Fibroblast of the aortic adventitia (primary cell): Measurements from ENCODE around the gene VAV2. TPM values are rescaled to one million over a fixed set of nuclear protein-coding genes. Genes with fewer than 3 reads are reported as not detected.

ENCODE experiments used
- DNase-seq: peaks from one replicate; pipeline ENCODE4 v3.0.0-alpha.2; 2010; ENCODE audit warnings: low read depth
- H3K4me3 ChIP-seq: 2 replicates; pipeline ENCODE4 v1.5.1; 2011; ENCODE audit warnings: low read depth, mild to moderate bottlenecking, control low read depth, low read length, moderate library complexity
- total RNA-seq: library from RNA; depleted of rRNA; stranded (reverse); fragments of >200 nt; gene quantifications from 2 replicates; pipeline ENCODE4 v1.2.3, GENCODE V29; 2012; ENCODE audit warnings: low replicate concordance
- TF ChIP-seq, protein P1 (sequence below): IDR thresholded peaks from 2 replicates; pipeline ENCODE4 v1.5.1; 2011; ENCODE audit warnings: mild to moderate bottlenecking, low read length, control low read depth, inconsistent platforms; ENCODE audit not compliant: insufficient read depth

VAV2 gene
- total RNA-seq, 1 donor: 10.9 TPM

DNA sequence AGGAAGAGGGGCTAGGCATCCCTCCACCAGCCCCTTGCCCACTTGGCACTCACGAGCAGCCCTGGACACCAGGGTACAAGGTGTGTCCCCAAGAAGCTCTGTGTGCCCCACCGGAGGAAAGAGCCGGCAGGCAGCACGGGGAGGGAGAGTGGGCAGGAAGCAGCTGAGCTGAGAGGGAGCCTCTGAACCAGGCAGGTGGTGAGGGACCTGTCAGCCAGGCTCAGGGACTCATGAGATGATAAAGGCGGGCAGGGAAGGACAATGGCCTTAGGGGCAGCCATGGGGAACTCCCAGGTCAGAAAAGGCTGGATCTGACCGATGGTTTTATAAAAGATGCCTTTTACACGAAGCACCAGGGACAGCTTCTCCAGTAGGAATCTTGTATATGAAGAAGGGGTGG is 112.0 kb downstream of the VAV2 start:
- no peak overlapping the region for H3K4me3 ChIP-seq
- TF ChIP-seq, protein P1, sequence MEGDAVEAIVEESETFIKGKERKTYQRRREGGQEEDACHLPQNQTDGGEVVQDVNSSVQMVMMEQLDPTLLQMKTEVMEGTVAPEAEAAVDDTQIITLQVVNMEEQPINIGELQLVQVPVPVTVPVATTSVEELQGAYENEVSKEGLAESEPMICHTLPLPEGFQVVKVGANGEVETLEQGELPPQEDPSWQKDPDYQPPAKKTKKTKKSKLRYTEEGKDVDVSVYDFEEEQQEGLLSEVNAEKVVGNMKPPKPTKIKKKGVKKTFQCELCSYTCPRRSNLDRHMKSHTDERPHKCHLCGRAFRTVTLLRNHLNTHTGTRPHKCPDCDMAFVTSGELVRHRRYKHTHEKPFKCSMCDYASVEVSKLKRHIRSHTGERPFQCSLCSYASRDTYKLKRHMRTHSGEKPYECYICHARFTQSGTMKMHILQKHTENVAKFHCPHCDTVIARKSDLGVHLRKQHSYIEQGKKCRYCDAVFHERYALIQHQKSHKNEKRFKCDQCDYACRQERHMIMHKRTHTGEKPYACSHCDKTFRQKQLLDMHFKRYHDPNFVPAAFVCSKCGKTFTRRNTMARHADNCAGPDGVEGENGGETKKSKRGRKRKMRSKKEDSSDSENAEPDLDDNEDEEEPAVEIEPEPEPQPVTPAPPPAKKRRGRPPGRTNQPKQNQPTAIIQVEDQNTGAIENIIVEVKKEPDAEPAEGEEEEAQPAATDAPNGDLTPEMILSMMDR: no peak
- DNase-seq: no peak

DNA sequence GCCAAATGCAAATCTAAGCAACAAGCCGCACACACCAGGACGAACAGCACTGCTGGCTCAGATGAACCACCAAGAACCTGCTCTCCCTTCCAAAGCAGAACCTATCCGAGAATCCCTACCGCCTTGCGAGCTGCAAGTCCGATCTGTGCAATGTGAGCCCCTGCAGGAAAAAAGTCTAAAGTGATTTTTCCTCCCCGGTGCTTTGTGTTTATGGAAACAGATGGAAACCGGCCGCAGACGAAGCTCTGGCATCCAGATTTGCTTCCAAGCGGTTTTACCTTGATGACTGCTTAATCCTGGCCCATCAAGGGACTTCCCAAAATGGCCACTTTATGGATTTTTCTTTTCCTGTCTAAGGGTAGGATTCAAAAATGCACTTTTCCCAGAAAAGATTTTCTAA is 112.5 kb downstream of the VAV2 start:
- no peak overlapping the region for H3K4me3 ChIP-seq
- no peak for DNase-seq
- TF ChIP-seq, protein P1: no peak

DNA sequence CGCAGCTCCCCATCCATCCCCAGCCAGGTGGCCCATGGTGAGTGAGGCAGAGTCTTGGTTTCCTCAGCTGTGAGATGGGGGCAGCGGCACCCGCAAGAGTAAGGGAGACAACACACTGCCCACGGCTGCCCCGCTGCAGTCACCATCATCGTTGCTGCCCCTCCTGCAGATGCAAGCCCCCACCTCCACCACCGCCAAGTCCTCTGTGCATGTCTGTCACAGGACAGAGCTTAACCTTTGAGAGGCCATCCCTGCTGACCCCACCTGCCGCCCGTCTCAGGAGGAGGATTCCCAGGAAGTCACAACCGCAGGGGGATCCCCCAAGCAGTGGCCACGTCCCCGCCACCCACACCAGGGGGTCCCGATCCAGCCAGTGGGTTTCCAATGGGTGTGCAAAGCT is 113.7 kb downstream of the VAV2 start:
- no peak for DNase-seq
- H3K4me3 ChIP-seq: no peak overlapping the region
- TF ChIP-seq, protein P1: no peak

DNA sequence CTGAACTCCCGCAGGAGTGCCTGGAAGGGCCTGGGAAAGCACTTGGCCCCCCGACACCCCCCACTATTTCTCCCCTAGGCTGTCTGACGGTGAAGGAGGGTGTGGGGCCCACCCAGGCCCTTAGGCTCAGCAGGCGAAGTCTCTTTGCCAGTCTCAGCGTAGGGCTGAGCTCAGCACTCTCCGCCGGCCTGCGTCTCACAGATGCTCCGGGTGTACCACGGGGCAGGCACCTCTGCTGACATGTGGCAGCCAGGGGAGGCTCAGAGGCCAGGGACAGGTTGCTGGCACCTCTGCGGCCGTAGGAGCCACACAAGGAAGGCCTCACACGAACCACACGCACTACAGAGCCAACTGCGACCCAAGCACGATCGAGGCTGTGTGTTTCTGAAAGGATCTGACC is 114.2 kb downstream of the VAV2 start:
- TF ChIP-seq, protein P1: no peak
- H3K4me3 ChIP-seq: no peak overlapping the region
- DNase-seq: no peak

DNA sequence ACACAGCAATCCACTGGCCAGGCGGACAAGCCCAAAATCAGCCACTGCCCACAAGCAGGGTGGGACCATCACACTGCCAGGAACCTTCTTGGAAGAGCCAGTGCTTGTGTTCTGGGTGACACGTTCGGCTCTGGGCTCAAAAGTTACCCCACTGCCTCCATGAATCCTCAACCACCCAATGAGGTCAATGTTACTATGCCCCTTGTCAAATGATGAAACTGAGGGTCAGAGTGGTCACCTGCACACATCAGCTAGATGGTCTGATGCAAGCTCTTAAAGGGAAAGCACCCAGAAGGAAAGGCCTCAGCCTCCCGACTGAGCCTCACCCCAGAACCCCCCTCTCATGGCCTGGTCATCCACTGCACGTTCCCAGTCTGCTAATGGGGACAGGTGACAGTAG is 114.8 kb downstream of the VAV2 start:
- H3K4me3 ChIP-seq: no peak overlapping the region
- TF ChIP-seq, protein P1: no peak
- DNase-seq: no peak

DNA sequence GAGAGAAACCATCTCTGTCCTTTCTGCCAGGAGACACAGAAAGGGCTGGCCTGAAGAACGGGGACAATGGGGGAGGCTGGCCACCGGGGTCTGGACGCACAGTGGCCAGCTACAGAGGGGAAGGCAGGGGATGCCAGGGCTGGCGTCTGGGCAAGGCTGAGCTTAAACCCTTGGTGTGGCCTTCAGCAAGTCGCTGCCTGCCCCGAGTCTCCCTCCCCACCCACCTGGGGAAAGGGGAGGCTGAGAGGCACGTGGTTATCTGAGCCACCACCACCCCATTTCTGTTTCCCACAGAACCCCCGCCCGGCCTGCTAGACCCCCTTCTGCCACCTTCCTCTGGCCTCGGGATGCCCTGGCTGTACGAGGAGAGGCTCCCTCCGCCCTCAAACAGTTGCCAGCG is 115.3 kb downstream of the VAV2 start:
- H3K4me3 ChIP-seq: no peak overlapping the region
- DNase-seq: no peak
- TF ChIP-seq, protein P1: no peak

DNA sequence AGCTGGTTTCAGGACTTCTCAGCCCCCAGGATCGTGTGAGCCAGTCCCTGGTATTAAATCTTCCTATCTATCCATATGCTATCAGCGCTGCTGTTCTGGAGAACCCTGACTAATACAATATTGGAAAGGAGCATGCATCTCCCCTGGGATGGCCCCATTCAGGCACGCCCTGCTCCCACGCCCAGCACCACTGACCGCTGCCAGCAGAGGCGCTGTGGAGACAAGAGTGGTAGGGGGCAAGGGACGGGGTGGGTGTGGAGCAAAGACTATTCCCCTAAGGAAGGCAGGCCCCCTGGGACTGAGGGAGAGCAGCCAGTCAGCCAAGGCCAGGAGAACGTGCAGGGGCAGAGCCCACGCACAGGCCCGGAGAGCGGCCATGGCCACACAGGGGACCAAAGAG is 116.0 kb downstream of the VAV2 start:
- peak; percentile 28 for DNase-seq
- TF ChIP-seq, protein P1: peak; percentile 34
- no peak overlapping the region for H3K4me3 ChIP-seq
